Heart right ventricle (tissue), 16 donors: ENCODE data around the gene KLF7. TPM values are rescaled to one million over a fixed set of nuclear protein-coding genes. Genes with fewer than 3 reads are reported as not detected.

ENCODE experiments used
- ATAC-seq, 8 donors: fragments of 200-7000 bp; cut with Tn5 transposase; one replicate each; pipeline ENCODE4 v1.9.1; 2020; ENCODE audit warnings: mild to moderate bottlenecking in 8 of 8, moderate library complexity in 8 of 8, moderate number of reproducible peaks in 1 of 8
- DNase-seq, 2 donors: peaks; one replicate each; pipeline ENCODE4 v3.0.0-alpha.2; 2020
- H3K27ac ChIP-seq, 10 donors: fragments of 200-600 bp; sonication (generic) in 2 of 10; one replicate each; pipeline versions ENCODE4 v1.5.0 to v1.8.0; 2020 to 2022; ENCODE audit warnings: mild to moderate bottlenecking in 3 of 10
- H3K27me3 ChIP-seq, 7 donors: fragments of 200-600 bp; one replicate each; pipeline ENCODE4 v1.8.0; 2021 to 2022; ENCODE audit warnings: mild to moderate bottlenecking in 2 of 7
- H3K36me3 ChIP-seq, 9 donors: fragments of 200-600 bp; sonication (generic) in 1 of 9; one replicate each; pipeline versions ENCODE4 v1.5.0 to v1.8.0; 2020 to 2022; ENCODE audit warnings: mild to moderate bottlenecking in 2 of 9
- H3K4me1 ChIP-seq, 9 donors: fragments of 200-600 bp; sonication (generic) in 1 of 9; one replicate each; pipeline versions ENCODE4 v1.5.0 to v1.8.0; 2020 to 2022; ENCODE audit warnings: mild to moderate bottlenecking in 4 of 9
- H3K4me3 ChIP-seq, 10 donors: fragments of 200-600 bp; sonication (generic) in 2 of 10; one replicate each; pipeline versions ENCODE4 v1.5.0 to v1.8.0; 2020 to 2022; ENCODE audit warnings: mild to moderate bottlenecking in 7 of 10, moderate library complexity in 2 of 10
- H3K9me3 ChIP-seq, 11 donors: fragments of 200-600 bp in 10 of 11; sonication (generic) in 2 of 11; one replicate each; pipeline versions ENCODE4 v1.5.0 to v1.8.0; 2013 to 2022; ENCODE audit warnings: mild to moderate bottlenecking in 2 of 11, control low read depth in 1 of 11, moderate library complexity in 1 of 11
- CTCF ChIP-seq, 9 donors: fragments of 200-600 bp; sonication (generic) in 2 of 9; IDR thresholded peaks; one replicate each; pipeline versions ENCODE4 v1.5.0 to v1.8.0; 2021 to 2022; ENCODE audit warnings: antibody characterized with exemption in 9 of 9, mild to moderate bottlenecking in 5 of 9, moderate library complexity in 1 of 9
- WGBS, 2 donors: extraction: QIAGEN DNeasy Blood & Tissue Kit; methylation state at CpG; one replicate each; pipeline ENCODE4 v1.1.7; 2013; ENCODE audit warnings: inconsistent platforms in 1 of 2; 5-methylcytosine and 5-hydroxymethylcytosine counted together
- intact Hi-C, 10 donors: fragments of 100-400 bp; cut with DNase I; formaldehyde crosslinking; loops; one replicate each; pipeline versions ENCODE4 v1.11.1 to v1.14.2; 2022
- polyA plus RNA-seq, 2 donors: library from polyadenylated mRNA; stranded (reverse); fragments of 200-250 nt; gene quantifications; one replicate each; pipeline ENCODE4 v1.2.3, GENCODE V29; 2013
- total RNA-seq, 10 donors: library from RNA; stranded (reverse); fragmentation: NEBNext Ultra II Directional in 3 of 10; extraction: Animal tissue kit (Norgen Biotek cat#: 25700) in 3 of 10; gene quantifications; one replicate each; pipeline versions ENCODE4 v1.2.1 to v1.2.4, GENCODE V29; 2021 to 2023
- donor health status: Arrhythmogenic right ventricular cardiomyopathy.
- donor health status: ischemic (EF 13 %, LVEDD 7.1; RV severe dilation, severe dysfunction).
- donor health status: healthy with polysubstance abuse.
- donor health status: DM: no; HTN: yes; CAD: no.
- donor health status: DM: no; HTN: no; CAD: no.
- donor health status: ischemic (EF 25% LVEDD 6.9; RV normal size, moderate dysfunction).
- donor health status: ischemic (EF 25% LVEDD 5.7; RV mildly dilated, moderate dysfunction).
- donor health status: healthy.
- donor health status: DM: yes; HTN: yes; CAD: no.
- donor health status: Ischemic cardiomyopathy.
- donor health status: ischemic (EF 35%, LVEDD 5.7; RV mildly dilated, moderate dysfunction).
- donor health status: nonischemic (EF 11% LVEDD 7.7; RV severe dilation, severe dysfunction).
- donor health status: DM: yes; HTN: yes; CAD: no.
- donor health status: PGD.
- donor health status: ischemic (EF 29% LVEDD 5.4; RV normal size, mild dysfunction).
- donor health status: nonischemic (EF 23%, LVEDD 6.1; RV moderate dilation, normal function).

Gene KLF7
- total and polyA plus RNA-seq, 12 donors = 5.0 to 51.8 (median 27.9) TPM

GRCh38 chr2:207041786-207042554 is 123.8 kb downstream of the KLF7 start:
- Histone ChIP-seq H3K9me3 (no peaks in the 10 kb centered on the region), H3K4me3 (peak overlapping the region in 6 of 10 donors; percentile 11 to 21 (median 14)), H3K4me1 (peaks cover 0 to 27% (median 6%) of the 10 kb centered on the region in 9 donors), H3K27ac (peak overlapping the region in 2 of 10 donors; percentile 0 to 5), H3K36me3 (no peaks in the 10 kb centered on the region), H3K27me3 (no peaks in the 10 kb centered on the region)
- intact Hi-C loops = loop anchor here in 3 of 10 donors (10.0 kb wide), 2 partner anchors 123 to 433 kb away; partner anchors contain the start of gene KLF7 (in 1 of the 3)
- peak in 3 of 8 donors; percentile 18 to 44 (median 27) for ATAC-seq
- no peak for DNase-seq
- 65 to 68% methylated on average over 9 of the region's 9 CpGs for WGBS, 2 donors
- TF ChIP-seq CTCF (IDR thresholded peaks at IDR 0.05) = no peak

DNA sequence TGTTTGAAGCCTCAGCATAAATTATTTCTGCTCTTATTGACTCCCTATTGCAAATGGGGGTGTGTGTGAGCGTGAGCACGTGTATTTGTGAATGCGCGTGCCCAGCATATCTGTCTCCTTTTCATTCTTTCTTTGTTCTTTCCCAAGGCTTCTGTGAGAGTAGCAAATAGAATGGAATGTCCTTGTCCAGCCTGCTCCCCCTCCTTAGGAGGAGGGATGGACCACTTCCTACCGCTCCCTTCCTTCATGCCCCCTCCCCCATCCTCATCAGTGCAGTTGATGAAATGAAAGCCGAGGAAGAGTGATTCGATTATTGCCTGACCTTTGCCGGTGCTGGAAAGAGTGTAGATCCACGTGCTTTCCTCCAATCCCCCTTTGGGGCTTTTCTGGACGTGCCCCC is 124.5 kb downstream of the KLF7 start:
- no peaks in the 10 kb centered on the region for H3K27me3 ChIP-seq
- H3K4me1 ChIP-seq = peaks cover 0 to 21% (median 0%) of the 10 kb centered on the region in 9 donors
- intact Hi-C loops = loop anchor here in 3 of 10 donors (10.0 kb wide), 2 partner anchors 124 to 434 kb away; partner anchors contain the start of gene KLF7 (in 1 of the 3)
- DNase-seq = no peak
- H3K9me3 ChIP-seq = no peaks in the 10 kb centered on the region
- no peak overlapping the region for H3K27ac ChIP-seq
- peak in 2 of 8 donors; percentile 29 to 75 for ATAC-seq
- no peaks in the 10 kb centered on the region for H3K36me3 ChIP-seq
- peak overlapping the region in 5 of 10 donors; percentile 5 to 15 (median 13) for H3K4me3 ChIP-seq
- TF ChIP-seq CTCF (IDR thresholded peaks at IDR 0.05) = no peak
- 51% methylated on average over 10 of the region's 10 CpGs for WGBS, 2 donors

GRCh38 chr2:207040696-207041095 is 125.1 kb downstream of the KLF7 start:
- no peak for DNase-seq
- Histone ChIP-seq H3K9me3 (no peaks in the 10 kb centered on the region), H3K4me3 (no peak overlapping the region), H3K36me3 (no peaks in the 10 kb centered on the region), H3K4me1 (peaks cover 0 to 21% (median 0%) of the 10 kb centered on the region in 9 donors), H3K27me3 (no peaks in the 10 kb centered on the region), H3K27ac (no peak overlapping the region)
- ATAC-seq = peak in 1 of 8 donors; percentile 48
- WGBS, 2 donors = 76 to 80% methylated on average over 9 of the region's 9 CpGs
- intact Hi-C loops = loop anchor here in 3 of 10 donors (10.0 kb wide), 2 partner anchors 124 to 434 kb away; partner anchors contain the start of gene KLF7 (in 1 of the 3)
- no peak for TF ChIP-seq CTCF (IDR thresholded peaks at IDR 0.05)

- TF ChIP-seq CTCF (IDR thresholded peaks at IDR 0.05) = no peak
- Histone ChIP-seq H3K27ac (no peak overlapping the region), H3K4me1 (peaks cover 0 to 21% (median 0%) of the 10 kb centered on the region in 9 donors), H3K9me3 (peaks cover 0 to 2% (median 0%) of the 10 kb centered on the region in 11 donors), H3K27me3 (no peaks in the 10 kb centered on the region), H3K4me3 (no peak overlapping the region), H3K36me3 (no peaks in the 10 kb centered on the region)
- WGBS, 2 donors = 93 to 94% methylated on average over 4 of the region's 4 CpGs
- intact Hi-C loops = no loop called here
- ATAC-seq (no peak), DNase-seq (no peak)
These were observed 126.5 kb downstream of the KLF7 start for GRCh38 chr2:207039225-207039624.
